Adrenal gland (tissue), 5 donors: ENCODE data around the gene COMMD9.

Experiments used
- POLR2A ChIP-seq, 2 donors: fragments of 450-650 bp; IDR thresholded peaks; one replicate each; pipeline ENCODE4 v1.6.1; 2017; ENCODE audit warnings: antibody characterized with exemption in 2 of 2, mild to moderate bottlenecking in 2 of 2, moderate library complexity in 1 of 2
- TF ChIP-seq, protein P1 (sequence below), 6 experiments: fragments of 450-650 bp in 4 of 6; fragments of 200-600 bp in 2 of 6; sonication (generic) in 1 of 6; IDR thresholded peaks; 1 replicate in 5 of 6; 2 replicates in 1 of 6; pipeline versions ENCODE4 v1.5.1 to v1.8.0; 2016 to 2021; ENCODE audit warnings: antibody characterized with exemption in 6 of 6, mild to moderate bottlenecking in 2 of 6, moderate library complexity in 1 of 6
- donor health status: DM: no; HTN: no; CAD: no.

DNA sequence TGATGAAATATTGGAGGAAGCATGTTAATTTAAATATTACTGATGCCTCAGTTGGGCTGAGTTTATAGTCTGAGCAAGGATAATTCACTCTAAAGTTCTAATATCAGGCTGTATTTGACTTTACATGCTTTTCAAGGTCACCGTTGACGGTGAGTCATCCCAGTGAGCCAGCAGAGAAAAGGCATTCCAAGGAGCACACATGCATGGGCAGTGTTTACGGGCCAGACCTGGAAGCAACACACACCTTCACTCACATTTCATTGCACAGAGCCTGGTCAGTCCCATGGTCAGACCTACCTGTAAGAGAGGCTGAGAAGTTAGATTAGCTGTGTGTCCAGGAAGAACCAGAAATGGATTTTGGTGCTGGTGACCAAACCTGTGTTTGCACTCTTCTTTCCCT is 53.5 kb downstream of the COMMD9 start:
- TF ChIP-seq, protein P1, sequence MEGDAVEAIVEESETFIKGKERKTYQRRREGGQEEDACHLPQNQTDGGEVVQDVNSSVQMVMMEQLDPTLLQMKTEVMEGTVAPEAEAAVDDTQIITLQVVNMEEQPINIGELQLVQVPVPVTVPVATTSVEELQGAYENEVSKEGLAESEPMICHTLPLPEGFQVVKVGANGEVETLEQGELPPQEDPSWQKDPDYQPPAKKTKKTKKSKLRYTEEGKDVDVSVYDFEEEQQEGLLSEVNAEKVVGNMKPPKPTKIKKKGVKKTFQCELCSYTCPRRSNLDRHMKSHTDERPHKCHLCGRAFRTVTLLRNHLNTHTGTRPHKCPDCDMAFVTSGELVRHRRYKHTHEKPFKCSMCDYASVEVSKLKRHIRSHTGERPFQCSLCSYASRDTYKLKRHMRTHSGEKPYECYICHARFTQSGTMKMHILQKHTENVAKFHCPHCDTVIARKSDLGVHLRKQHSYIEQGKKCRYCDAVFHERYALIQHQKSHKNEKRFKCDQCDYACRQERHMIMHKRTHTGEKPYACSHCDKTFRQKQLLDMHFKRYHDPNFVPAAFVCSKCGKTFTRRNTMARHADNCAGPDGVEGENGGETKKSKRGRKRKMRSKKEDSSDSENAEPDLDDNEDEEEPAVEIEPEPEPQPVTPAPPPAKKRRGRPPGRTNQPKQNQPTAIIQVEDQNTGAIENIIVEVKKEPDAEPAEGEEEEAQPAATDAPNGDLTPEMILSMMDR (IDR thresholded peaks at IDR 0.05): no peak
- TF ChIP-seq POLR2A (IDR thresholded peaks at IDR 0.05): no peak
